Ishikawa (cell line): ENCODE measurements around the gene REXO2.

Source experiments
- CEBPB ChIP-seq: IDR thresholded peaks from 2 replicates; pipeline ENCODE4 v1.6.1; 2012
- CREB1 ChIP-seq: IDR thresholded peaks from 2 replicates; pipeline ENCODE4 v1.6.1; 2012; ENCODE audit warnings: low read depth
- EGR1 ChIP-seq: IDR thresholded peaks from 2 replicates; pipeline ENCODE4 v1.6.1; 2012
- EP300 ChIP-seq: IDR thresholded peaks from 2 replicates; pipeline ENCODE4 v1.6.1; 2012; ENCODE audit warnings: borderline replicate concordance
- FOXM1 ChIP-seq: IDR thresholded peaks from 2 replicates; pipeline ENCODE4 v1.6.1; 2012; ENCODE audit warnings: low read depth, borderline replicate concordance
- NFIC ChIP-seq: IDR thresholded peaks from 2 replicates; pipeline ENCODE4 v1.6.1; 2012
- RAD21 ChIP-seq: IDR thresholded peaks from 2 replicates; pipeline ENCODE4 v1.6.1; 2012; ENCODE audit warnings: low read depth
- TAF1 ChIP-seq: IDR thresholded peaks from 2 replicates; pipeline ENCODE4 v1.6.1; 2012; ENCODE audit warnings: low read depth, mild to moderate bottlenecking
- TCF12 ChIP-seq: IDR thresholded peaks from 2 replicates; pipeline ENCODE4 v1.6.1; 2012; ENCODE audit warnings: low read depth
- TEAD4 ChIP-seq: IDR thresholded peaks from 2 replicates; pipeline ENCODE4 v1.6.1; 2012
- USF1 ChIP-seq: IDR thresholded peaks from 2 replicates; pipeline ENCODE4 v1.6.1; 2012
- YY1 ChIP-seq: IDR thresholded peaks from 2 replicates; pipeline ENCODE4 v1.6.1; 2012; ENCODE audit warnings: low read depth
- ZBTB7A ChIP-seq: IDR thresholded peaks from 2 replicates; pipeline ENCODE4 v1.6.1; 2012; ENCODE audit warnings: low read depth
- TF ChIP-seq, protein P1 (sequence below): IDR thresholded peaks from 2 replicates; pipeline ENCODE4 v1.6.1; 2012; ENCODE audit warnings: low read depth, mild to moderate bottlenecking
- TF ChIP-seq, protein P2 (sequence below): IDR thresholded peaks from 2 replicates; pipeline ENCODE4 v1.6.1; 2012

REXO2 gene

GRCh38 chr11:114426280-114426679, 13.0 kb upstream of the REXO2 start:
- TF ChIP-seq, protein P1, sequence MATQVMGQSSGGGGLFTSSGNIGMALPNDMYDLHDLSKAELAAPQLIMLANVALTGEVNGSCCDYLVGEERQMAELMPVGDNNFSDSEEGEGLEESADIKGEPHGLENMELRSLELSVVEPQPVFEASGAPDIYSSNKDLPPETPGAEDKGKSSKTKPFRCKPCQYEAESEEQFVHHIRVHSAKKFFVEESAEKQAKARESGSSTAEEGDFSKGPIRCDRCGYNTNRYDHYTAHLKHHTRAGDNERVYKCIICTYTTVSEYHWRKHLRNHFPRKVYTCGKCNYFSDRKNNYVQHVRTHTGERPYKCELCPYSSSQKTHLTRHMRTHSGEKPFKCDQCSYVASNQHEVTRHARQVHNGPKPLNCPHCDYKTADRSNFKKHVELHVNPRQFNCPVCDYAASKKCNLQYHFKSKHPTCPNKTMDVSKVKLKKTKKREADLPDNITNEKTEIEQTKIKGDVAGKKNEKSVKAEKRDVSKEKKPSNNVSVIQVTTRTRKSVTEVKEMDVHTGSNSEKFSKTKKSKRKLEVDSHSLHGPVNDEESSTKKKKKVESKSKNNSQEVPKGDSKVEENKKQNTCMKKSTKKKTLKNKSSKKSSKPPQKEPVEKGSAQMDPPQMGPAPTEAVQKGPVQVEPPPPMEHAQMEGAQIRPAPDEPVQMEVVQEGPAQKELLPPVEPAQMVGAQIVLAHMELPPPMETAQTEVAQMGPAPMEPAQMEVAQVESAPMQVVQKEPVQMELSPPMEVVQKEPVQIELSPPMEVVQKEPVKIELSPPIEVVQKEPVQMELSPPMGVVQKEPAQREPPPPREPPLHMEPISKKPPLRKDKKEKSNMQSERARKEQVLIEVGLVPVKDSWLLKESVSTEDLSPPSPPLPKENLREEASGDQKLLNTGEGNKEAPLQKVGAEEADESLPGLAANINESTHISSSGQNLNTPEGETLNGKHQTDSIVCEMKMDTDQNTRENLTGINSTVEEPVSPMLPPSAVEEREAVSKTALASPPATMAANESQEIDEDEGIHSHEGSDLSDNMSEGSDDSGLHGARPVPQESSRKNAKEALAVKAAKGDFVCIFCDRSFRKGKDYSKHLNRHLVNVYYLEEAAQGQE, result no peak
- TF ChIP-seq EP300 (no peak), YY1 (no peak), EGR1 (no peak), FOXM1 (no peak), CREB1 (no peak), ZBTB7A (no peak), TAF1 (no peak), TEAD4 (no peak), TCF12 (no peak), CEBPB (no peak), RAD21 (no peak)
- TF ChIP-seq, protein P2, sequence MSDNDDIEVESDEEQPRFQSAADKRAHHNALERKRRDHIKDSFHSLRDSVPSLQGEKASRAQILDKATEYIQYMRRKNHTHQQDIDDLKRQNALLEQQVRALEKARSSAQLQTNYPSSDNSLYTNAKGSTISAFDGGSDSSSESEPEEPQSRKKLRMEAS, result no peak

GRCh38 chr11:114430290-114430689, 9.0 kb upstream of the REXO2 start:
- TF ChIP-seq EP300, result no peak
- no peak for TF ChIP-seq TCF12

DNA sequence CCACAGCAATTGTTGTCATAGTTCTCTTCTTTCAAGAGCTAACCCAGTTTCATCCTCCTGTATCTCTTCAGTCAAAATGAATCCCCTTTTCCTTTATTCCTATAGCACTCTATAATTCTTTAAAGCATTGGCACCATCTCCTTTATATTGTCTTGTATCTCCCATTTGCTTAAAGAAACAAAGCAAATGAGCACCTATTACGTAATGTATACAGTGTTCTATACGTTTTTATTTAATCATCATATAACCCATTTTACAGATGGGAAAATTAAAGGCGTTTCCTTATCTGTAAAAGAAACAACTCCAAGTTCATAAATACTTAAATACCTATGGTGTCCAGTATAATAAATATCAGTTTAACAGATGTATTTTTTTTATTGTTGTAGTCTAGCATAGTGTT, 6.4 kb upstream of the REXO2 start:
- TF ChIP-seq FOXM1 (no peak), YY1 (no peak), TEAD4 (no peak)

- no peak for TF ChIP-seq TAF1
- TF ChIP-seq USF1, result no peak
- TF ChIP-seq FOXM1, result no peak
- TF ChIP-seq YY1, result no peak
- TF ChIP-seq NFIC, result no peak
- TF ChIP-seq TCF12, result no peak
- TF ChIP-seq, protein P2, result no peak
- no peak for TF ChIP-seq RAD21
- no peak for TF ChIP-seq TEAD4
- no peak for TF ChIP-seq EGR1
- no peak for TF ChIP-seq EP300
- TF ChIP-seq, protein P1, result no peak
These were observed 5.9 kb upstream of the REXO2 start for GRCh38 chr11:114433376-114433775.

- TF ChIP-seq TEAD4 (peak; percentile 88), NFIC (peak; percentile 32; the same call in 1 of the 2 replicates), ZBTB7A (no peak), TCF12 (0 out of 2 replicates have a peak, but pooled peaks have one; percentile 13)
- TF ChIP-seq, protein P1, result no peak
These were observed 964 bp upstream of the REXO2 start for GRCh38 chr11:114438303-114438702.

DNA sequence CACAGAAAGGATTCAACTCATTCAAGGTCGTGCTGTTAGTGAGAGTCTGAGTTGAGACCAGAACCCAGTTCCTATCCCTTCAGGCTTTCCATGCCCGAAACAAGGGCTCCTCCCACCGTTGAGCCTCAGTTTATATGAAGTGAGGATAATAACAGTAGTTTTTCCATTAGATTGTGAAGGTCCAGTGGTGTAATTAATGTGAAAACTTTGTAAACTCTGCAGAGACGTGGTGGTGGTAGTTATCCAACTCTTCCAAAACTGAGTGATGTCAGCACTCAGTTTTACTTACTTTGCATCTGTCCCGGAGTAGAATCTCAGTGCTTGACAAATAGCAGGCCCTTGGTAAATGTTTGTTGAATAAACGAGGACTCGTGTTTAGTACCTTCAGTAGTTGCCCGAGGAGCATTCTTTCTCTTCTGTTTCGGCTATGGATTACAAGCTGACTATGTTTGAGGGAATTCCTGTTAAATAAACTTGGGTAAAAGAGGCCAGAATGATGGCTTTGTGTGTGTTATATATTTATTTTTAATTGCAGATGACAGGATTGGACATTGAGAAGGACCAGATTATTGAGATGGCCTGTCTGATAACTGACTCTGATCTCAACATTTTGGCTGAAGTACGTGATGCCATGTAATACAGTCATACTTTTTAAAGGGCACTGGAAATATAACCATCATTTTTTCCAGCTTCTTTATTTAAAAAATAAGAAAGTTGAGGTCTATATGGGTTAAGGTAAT, 1.0 kb downstream of the REXO2 start:
- TF ChIP-seq, protein P1, result no peak
- TF ChIP-seq TAF1, result no peak
- TF ChIP-seq TCF12, result no peak
- no peak for TF ChIP-seq ZBTB7A
- TF ChIP-seq YY1, result no peak
- no peak for TF ChIP-seq FOXM1
- TF ChIP-seq RAD21, result no peak
- TF ChIP-seq, protein P2, result no peak
- no peak for TF ChIP-seq TEAD4
- TF ChIP-seq NFIC, result no peak
- TF ChIP-seq EGR1, result no peak
- TF ChIP-seq USF1, result no peak
- no peak for TF ChIP-seq CREB1
- TF ChIP-seq EP300, result no peak
- no peak for TF ChIP-seq CEBPB
